HUES48 (cell line): Measurements from ENCODE around the gene LINGO4.

Source experiments
- H3K27ac ChIP-seq: one replicate; pipeline ENCODE4 v1.7.0; 2013; ENCODE audit warnings: low read depth, low read length, inconsistent platforms
- H3K27me3 ChIP-seq: 2 replicates; pipeline ENCODE4 v1.6.1; 2013; ENCODE audit warnings: mild to moderate bottlenecking, low read length; ENCODE audit not compliant: control insufficient read depth, insufficient read depth
- H3K36me3 ChIP-seq: 2 replicates; pipeline ENCODE4 v1.6.1; 2013; ENCODE audit warnings: low read length; ENCODE audit not compliant: control insufficient read depth, insufficient read depth
- H3K4me1 ChIP-seq: 2 replicates; pipeline ENCODE4 v1.6.1; 2013; ENCODE audit warnings: mild to moderate bottlenecking, low read length; ENCODE audit not compliant: control insufficient read depth, insufficient read depth
- H3K4me3 ChIP-seq: 2 replicates; pipeline ENCODE4 v1.5.1; 2013; ENCODE audit warnings: mild to moderate bottlenecking, low read depth, low read length
- H3K9ac ChIP-seq: 2 replicates; pipeline ENCODE4 v1.6.1; 2013; ENCODE audit warnings: mild to moderate bottlenecking, low read depth, low read length, moderate library complexity
- H3K9me3 ChIP-seq: 2 replicates; pipeline ENCODE4 v1.6.1; 2013; ENCODE audit warnings: low read length; ENCODE audit not compliant: control insufficient read depth, insufficient read depth

Gene LINGO4, protein sequence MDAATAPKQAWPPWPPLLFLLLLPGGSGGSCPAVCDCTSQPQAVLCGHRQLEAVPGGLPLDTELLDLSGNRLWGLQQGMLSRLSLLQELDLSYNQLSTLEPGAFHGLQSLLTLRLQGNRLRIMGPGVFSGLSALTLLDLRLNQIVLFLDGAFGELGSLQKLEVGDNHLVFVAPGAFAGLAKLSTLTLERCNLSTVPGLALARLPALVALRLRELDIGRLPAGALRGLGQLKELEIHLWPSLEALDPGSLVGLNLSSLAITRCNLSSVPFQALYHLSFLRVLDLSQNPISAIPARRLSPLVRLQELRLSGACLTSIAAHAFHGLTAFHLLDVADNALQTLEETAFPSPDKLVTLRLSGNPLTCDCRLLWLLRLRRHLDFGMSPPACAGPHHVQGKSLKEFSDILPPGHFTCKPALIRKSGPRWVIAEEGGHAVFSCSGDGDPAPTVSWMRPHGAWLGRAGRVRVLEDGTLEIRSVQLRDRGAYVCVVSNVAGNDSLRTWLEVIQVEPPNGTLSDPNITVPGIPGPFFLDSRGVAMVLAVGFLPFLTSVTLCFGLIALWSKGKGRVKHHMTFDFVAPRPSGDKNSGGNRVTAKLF

DNA sequence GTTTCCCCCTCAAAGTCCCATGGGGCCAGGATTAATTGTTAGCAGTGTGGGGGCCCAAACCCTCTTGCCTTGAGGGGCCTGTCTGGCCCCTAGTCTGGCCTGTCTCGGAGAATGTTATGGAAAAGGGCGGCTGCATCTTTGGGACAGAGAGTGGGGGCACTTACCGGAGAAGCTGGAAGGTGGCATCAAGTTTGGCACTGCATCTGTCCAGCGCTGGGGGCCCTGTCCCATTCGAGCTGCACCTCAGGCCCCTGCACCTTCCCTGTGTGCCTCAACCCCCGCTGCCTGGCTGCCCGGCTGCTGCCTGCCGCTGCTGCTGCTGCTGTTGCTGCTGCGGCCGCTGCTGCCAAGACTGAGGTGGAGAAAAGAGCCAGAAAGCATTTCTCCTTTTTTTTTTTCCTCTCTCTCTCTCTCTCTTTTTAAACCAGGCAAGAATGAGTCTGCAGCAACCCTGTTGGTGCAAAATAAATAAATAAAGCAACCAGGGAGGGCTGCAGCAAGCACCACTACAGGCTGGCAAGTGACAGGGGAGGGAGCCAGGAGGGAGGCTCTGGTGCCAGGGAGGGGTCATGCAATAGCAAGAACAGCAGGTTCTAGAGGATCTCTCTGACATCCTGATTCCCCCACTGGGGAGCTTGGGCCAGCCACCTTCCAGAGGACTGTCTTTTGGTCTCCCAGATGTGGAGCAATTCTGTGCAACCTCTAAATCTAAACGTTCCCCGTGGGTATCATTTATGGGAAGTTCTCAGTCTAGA is at the start of gene LINGO4:
Gene LINGO4 (minus strand): TSS at position 354 of the 755 bp plus-strand sequence. CDS start 2,715 bp downstream, outside the sequence.
- H3K27ac ChIP-seq = no peak within 1 kb of the TSS
- no peaks in the 10 kb centered on the region for H3K9me3 ChIP-seq
- H3K4me1 ChIP-seq = peaks cover 7% of the 10 kb centered on the region
- no peaks in the 10 kb centered on the region for H3K36me3 ChIP-seq
- H3K27me3 ChIP-seq = 0 out of 2 replicates have a peak, but pooled peaks cover 3% of the 10 kb centered on the region
- H3K9ac ChIP-seq = no peak within 1 kb of the TSS
- H3K4me3 ChIP-seq = no peak within 1 kb of the TSS

DNA sequence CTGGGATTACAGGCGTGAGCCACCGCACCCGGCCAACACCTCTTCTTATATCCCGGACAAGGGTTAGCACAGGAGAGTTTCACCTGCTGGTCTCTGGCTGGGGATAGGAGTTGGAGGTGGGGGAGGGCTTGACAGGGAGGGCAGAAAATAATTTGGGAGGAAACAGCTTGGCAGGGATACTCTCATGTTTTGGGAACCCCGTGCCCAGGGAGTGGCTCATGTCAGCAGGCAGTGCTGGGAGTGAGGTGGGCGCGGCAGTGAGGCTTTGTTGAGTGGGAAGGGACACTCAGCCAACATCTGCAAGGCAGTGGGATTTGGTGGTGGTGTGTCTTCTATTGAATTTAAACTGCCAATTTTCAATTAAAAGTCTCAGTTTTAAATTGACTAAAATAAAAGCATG is 49.4 kb upstream of the LINGO4 start:
- Histone ChIP-seq H3K27me3 (peaks cover 32% of the 10 kb centered on the region), H3K36me3 (no peaks in the 10 kb centered on the region), H3K4me1 (no peaks in the 10 kb centered on the region)

DNA sequence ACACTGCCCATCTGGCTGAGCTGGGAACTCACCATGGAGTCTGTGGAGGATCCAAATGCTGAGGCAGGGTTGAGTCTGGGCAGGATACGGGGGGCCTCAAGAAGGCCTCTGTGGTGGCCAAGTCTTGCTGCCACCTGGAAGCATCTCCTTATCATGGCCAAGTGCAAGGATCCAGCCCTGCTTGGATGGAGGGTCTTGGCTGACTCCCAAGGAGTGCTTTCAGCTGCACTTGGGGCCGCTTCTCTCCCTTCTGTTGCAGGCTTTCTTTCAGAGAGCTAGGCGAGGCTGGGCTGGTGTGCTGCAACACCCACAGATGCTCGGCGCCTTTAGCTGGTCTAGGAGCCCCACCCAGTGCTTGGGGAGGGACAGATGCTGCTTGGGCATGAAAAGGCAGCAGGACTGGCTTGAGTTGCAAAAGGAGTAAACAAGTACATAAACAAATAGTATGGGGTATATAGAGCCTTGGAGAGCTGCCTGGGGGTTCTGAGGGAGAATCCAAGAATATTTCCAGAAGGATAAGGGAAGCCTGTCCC is 48.3 kb upstream of the LINGO4 start, which contains the start of gene THEM5:
Gene THEM5 (minus strand): TSS at position 302 of the 533 bp plus-strand sequence. CDS start 147 bp downstream, at position 155.
- no peaks in the 10 kb centered on the region for H3K9me3 ChIP-seq
- H3K27ac ChIP-seq = no peak within 1 kb of the TSS
- peaks cover 20% of the 10 kb centered on the region for H3K27me3 ChIP-seq
- H3K9ac ChIP-seq = no peak within 1 kb of the TSS
- H3K4me1 ChIP-seq = no peaks in the 10 kb centered on the region
- H3K4me3 ChIP-seq = no peak within 1 kb of the TSS
- no peaks in the 10 kb centered on the region for H3K36me3 ChIP-seq

More for the DNA sequence above, 49.4 kb upstream of the LINGO4 start:
- H3K9me3 ChIP-seq = no peaks in the 10 kb centered on the region
- H3K4me3 ChIP-seq = no peak overlapping the region
- no peak overlapping the region for H3K9ac ChIP-seq
- H3K27ac ChIP-seq = no peak overlapping the region

DNA sequence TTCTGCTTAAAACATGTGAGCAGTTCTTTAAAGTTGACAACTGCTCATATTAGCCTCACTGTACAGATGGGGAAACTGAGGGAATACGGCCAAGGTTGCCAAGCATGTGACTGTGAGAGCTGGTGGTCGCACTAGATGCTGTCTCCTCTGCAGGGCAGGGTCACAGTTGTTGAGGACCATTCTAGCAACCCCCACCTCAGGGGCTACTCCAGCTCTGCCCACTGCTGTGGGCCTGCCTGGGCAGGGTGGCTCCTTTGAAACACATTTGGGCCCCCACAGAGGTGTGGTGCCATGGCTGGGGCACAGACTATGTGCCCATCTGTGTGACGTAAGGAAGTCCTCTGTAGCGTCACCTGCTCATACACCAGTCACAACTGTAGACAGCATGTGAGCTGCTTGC is 47.5 kb upstream of the LINGO4 start:
- H3K9ac ChIP-seq = no peak overlapping the region
- H3K4me3 ChIP-seq = no peak overlapping the region
- H3K9me3 ChIP-seq = no peaks in the 10 kb centered on the region
- peaks cover 13% of the 10 kb centered on the region for H3K27me3 ChIP-seq
- no peaks in the 10 kb centered on the region for H3K4me1 ChIP-seq
- no peaks in the 10 kb centered on the region for H3K36me3 ChIP-seq
- no peak overlapping the region for H3K27ac ChIP-seq

DNA sequence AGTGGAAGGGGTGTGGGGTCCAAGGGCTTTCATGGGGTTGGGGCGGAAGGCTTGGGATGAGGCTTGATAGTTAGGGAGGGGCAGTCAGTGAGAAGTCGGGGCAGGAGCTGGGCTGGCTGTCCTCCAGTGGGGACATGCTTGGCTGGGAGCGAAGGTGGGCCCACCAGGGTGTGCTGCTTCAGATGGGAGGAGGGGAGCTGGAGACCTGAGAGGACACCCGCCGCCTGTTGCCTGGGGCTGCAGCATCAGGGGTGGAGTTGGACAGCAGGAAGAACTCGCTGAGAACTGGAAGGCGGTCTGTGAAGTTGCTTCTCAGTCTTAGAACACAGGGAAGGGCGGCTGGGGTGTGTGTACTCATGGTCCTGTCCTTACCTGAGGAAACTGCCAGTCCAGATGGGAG is 46.7 kb upstream of the LINGO4 start:
- Histone ChIP-seq H3K27ac (no peak overlapping the region), H3K36me3 (no peaks in the 10 kb centered on the region), H3K4me3 (no peak overlapping the region), H3K27me3 (peaks cover 5% of the 10 kb centered on the region; the same call in 1 of the 2 replicates), H3K9ac (no peak overlapping the region), H3K4me1 (no peaks in the 10 kb centered on the region; the same call in 1 of the 2 replicates), H3K9me3 (no peaks in the 10 kb centered on the region)

DNA sequence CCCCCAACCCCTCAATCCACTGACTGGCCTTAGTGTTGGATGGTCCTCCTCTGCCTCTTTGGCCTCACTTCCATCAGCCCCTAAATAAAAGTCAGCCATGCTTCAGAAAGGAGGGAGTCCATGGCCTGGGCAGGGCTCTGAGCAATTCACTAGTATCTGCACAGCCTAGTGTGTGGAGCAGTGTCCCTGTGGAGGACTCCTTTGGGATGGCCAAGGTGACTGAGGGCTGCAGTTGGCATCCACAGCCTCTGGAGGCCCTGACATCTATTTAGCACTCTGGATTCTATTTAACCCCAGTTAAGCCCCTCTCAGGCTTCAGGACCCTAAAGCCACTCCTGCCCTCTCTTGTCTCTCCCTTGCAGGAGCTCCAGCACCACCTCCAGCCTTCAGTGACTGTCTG is 44.7 kb upstream of the LINGO4 start:
- Histone ChIP-seq H3K36me3 (no peaks in the 10 kb centered on the region), H3K27me3 (peaks cover 5% of the 10 kb centered on the region; the same call in 1 of the 2 replicates), H3K27ac (no peak overlapping the region), H3K9me3 (no peaks in the 10 kb centered on the region), H3K4me1 (peaks cover 11% of the 10 kb centered on the region), H3K9ac (no peak overlapping the region), H3K4me3 (no peak overlapping the region)

DNA sequence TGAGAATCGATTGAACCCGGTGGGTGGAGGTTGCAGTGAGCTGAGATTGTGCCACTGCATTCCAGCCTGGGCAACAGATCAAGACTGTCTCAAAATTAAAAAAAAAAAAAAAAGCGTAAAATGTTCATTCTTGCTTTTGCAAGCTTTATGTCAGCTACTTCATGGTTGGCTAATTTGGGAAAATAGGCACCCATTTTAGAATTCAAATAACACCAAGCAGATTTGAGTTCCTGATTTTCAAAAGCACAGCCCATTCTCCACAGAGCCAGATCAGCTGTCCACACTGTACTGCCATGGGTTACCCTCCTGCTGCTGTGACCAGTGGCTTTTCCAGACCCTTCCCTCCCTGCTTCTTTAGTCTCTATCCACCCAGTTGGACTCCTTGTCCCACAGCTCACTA is 43.9 kb upstream of the LINGO4 start:
- H3K36me3 ChIP-seq = no peaks in the 10 kb centered on the region
- H3K9me3 ChIP-seq = no peaks in the 10 kb centered on the region
- peaks cover 5% of the 10 kb centered on the region; the same call in 1 of the 2 replicates for H3K27me3 ChIP-seq
- H3K4me3 ChIP-seq = no peak overlapping the region
- H3K9ac ChIP-seq = no peak overlapping the region
- no peak overlapping the region for H3K27ac ChIP-seq
- H3K4me1 ChIP-seq = peaks cover 11% of the 10 kb centered on the region

DNA sequence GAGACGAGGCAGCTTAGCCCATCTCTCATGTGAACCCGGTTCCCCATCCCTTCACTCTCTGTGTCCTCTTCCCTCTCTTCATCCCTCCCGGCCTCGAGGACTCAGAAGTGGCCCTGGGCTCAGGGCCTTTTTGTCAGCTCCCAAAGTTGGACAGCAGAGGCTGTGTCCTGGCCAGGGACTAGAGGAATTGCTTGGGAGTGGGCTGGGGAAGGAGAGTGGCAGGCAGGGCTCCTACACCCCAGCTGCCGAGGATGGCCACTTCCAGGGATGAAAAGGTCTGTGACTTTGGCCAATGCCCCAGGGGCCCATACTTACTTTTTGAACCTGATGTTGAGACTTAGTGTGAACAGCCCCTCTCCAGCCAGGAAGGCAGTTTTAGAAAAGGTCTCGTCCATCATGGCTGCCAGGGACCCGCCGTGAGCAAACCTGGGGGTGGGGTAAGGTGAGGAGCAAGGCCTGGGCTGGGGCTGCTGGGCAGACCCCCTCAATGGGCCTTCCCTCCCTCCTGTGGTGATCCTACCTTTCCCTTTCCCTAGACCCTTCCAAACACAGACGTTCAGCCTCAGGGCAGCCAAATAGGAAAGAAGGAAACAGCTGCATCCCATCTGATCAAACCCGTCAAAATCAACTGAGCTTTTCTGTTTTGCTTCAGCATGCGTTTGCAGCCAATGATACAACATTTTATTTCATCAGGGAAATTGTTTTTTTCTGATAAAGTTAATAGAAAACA is 42.8 kb upstream of the LINGO4 start:
- Histone ChIP-seq H3K27me3 (peaks cover 5% of the 10 kb centered on the region; the same call in 1 of the 2 replicates), H3K4me3 (no peak overlapping the region), H3K27ac (no peak overlapping the region)

DNA sequence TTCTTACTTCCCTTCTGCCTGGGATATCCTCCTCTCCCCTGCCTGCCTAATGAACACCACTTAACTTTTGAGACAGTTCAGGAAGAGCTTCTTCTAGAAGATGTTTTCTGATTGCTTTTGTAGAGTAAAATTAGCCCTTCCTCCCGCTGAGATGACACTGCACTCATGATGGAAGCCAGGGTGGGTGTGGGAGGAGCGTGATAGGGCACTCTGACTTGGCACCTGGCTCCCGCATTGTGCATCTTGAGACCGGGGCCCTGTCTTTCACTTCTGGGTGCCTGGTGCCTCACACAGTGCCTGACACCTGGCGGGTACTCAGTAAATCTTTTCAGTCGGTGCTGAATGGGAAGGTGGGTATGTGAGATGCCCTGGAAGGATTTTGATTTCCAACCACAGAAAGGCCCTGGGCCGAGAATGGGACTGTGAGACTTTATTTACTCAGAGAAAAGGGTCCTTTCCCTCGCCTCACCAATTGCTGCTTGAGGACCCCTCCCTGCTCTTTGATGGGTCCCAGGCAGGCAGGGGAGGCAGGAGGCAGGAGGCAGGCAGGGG is 41.5 kb upstream of the LINGO4 start:
- Histone ChIP-seq H3K4me3 (no peak overlapping the region), H3K4me1 (peaks cover 11% of the 10 kb centered on the region), H3K36me3 (no peaks in the 10 kb centered on the region), H3K9ac (no peak overlapping the region), H3K27ac (peak overlapping the region; percentile 63), H3K27me3 (0 out of 2 replicates have a peak, but pooled peaks cover 2% of the 10 kb centered on the region), H3K9me3 (no peaks in the 10 kb centered on the region)

More for the DNA sequence above, 42.8 kb upstream of the LINGO4 start:
- H3K36me3 ChIP-seq = no peaks in the 10 kb centered on the region
- H3K9ac ChIP-seq = no peak overlapping the region
- H3K9me3 ChIP-seq = no peaks in the 10 kb centered on the region
- peaks cover 11% of the 10 kb centered on the region for H3K4me1 ChIP-seq

DNA sequence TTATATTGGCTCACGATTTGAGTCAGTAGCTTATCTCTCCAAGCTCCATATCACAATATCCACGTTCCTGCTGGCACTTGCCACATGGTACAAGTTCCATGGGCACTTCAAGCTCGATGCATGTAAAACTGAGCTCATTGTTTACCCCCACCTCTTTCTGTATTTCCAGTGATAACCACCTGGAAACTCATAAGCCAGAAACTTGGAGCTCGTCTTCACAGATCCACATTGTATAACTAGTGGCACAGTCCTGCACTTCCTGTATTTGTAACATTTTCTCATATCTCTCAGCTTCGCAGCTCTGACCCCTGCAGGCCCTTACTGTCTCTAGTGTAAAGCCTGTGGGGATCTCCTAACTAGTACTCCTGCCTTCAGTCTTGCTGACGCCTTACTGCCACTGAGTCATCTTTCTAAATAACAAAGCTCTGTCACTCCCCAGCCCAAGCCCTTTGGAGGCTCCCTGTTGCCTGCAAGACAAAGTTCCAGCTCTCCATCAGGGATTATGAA is 40.9 kb upstream of the LINGO4 start:
- H3K4me1 ChIP-seq = peaks cover 11% of the 10 kb centered on the region
- H3K9ac ChIP-seq = no peak overlapping the region
- H3K27me3 ChIP-seq = peaks cover 8% of the 10 kb centered on the region
- H3K9me3 ChIP-seq = no peaks in the 10 kb centered on the region
- H3K36me3 ChIP-seq = no peaks in the 10 kb centered on the region
- peak overlapping the region; percentile 63 for H3K27ac ChIP-seq
- H3K4me3 ChIP-seq = no peak overlapping the region
